HG02885 (cell line): Measurements from ENCODE around the gene COL18A1.
"Not testable (repeated sequence)": the region's sequence is repeated elsewhere in the genome, so short reads cannot be mapped to it uniquely, and the experiment has no call there.

Source experiments
- ATAC-seq: cut with Tn5 transposase; IDR thresholded peaks from one replicate; pipeline ENCODE4 v1.9.1; 2021; ENCODE audit warnings: mild to moderate bottlenecking; ENCODE audit not compliant: unreplicated experiment, poor library complexity

COL18A1 gene

DNA sequence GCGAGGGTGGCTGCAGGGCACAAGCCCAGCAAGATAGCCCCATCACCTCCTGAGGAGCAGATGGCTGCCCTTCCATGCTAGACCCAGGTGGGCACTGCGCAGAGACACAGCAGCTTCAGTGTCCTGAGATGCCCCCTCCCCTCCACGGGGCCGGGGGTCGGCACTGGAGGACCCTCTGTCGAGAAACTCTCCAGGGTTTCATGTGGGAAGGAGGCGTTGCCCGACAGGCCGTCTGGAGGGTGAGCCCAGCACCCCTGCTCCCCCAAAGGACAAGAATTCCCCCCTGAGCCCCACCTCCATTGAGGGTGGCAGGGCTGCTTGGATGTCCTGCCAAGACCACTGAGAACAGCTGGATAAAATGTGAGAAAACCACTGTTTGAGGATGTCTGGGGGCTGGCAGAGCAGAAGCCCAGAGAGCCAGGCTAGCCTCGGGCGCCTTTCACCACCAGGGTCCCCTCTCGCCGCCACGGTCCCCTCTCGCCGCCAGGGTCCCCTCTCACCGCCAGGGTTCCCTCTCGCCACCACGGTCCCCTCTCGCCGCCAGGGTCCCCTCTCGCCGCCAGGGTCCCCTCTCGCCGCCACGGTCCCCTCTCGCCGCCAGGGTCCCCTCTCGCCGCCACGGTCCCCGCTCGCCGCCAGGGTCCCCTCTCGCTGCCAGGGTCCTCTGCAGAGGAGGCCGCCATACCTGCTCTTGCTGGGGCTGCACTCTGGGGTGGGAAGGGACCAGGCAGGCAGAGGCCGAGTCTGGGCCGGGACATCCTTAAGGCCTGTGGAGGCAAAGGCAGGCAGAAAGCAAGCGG lies 93.1 kb downstream of the COL18A1 start:
- no peak for ATAC-seq

DNA sequence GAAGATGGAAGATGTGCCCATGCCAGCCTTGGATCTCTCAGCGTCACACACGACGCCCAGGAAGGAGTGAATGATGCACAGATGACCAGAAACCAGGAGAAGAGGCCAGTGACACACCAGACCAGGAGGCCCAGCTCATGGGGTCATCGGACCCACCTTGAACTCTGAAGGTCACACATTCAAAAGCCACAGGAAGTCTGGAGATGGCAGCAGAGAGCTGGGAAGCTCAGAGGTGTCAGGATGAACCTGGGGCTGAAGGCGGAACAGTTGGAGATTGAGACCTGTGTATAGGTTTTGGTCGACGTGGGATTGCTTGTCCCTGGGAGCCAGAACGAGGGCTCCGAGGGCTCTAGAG lies 93.7 kb downstream of the COL18A1 start:
- no peak for ATAC-seq

DNA sequence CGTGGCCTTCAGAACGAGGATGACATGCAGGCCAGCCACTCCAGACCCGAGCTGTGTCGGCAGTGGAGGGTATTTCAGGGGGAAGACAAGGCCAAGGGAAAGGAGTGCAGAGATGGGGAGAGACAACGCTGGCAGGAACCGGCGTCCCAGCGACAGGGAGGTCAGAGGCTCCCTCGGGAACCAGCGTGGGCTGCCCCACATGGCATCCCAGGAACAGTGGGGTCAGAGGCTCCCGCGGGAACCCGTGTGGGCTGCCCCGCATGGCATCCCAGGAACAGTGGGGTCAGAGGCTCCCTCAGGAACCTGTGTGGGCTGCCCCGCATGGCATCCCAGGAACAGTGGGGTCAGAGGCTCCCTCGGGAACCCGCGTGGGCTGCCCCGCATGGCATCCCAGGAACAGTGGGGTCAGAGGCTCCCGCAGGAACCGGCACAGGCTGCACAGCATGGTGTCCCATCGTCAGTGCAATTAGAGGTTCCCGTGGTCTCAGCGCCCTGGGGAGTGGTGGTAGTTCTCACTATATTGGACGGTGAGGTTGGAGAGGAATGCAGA lies 94.3 kb downstream of the COL18A1 start:
- no peak for ATAC-seq

DNA sequence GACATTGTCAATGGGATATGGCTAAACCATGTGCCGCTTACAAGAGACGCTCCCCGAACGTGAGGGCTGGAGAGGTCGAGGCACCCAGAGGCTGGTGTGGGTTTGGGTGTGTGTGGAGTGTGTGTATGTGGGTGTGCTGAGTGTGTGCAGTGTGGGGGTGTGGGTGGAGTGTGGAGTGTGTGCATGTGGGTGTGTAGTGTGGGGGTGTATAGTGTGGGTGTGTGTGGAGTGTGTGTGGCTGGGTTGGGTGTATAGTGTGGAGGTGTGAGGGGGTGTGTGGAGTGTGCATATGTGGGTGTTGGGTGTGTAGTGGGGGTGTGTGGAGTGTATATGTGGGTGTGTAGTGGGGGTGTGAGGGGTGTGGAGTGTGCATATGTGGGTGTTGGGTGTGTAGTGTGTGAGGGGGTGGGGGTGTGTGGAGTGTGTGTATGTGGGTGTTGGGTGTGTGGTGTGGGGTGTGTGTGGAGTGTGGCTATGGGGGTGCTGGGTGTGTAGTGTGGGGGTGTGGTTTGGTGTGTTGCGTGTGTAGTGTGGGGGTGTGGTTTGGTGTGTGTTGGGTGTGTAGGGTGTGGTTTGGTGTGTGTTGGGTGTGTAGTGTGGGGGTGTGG lies 95.1 kb downstream of the COL18A1 start:
- ATAC-seq = no peak

DNA sequence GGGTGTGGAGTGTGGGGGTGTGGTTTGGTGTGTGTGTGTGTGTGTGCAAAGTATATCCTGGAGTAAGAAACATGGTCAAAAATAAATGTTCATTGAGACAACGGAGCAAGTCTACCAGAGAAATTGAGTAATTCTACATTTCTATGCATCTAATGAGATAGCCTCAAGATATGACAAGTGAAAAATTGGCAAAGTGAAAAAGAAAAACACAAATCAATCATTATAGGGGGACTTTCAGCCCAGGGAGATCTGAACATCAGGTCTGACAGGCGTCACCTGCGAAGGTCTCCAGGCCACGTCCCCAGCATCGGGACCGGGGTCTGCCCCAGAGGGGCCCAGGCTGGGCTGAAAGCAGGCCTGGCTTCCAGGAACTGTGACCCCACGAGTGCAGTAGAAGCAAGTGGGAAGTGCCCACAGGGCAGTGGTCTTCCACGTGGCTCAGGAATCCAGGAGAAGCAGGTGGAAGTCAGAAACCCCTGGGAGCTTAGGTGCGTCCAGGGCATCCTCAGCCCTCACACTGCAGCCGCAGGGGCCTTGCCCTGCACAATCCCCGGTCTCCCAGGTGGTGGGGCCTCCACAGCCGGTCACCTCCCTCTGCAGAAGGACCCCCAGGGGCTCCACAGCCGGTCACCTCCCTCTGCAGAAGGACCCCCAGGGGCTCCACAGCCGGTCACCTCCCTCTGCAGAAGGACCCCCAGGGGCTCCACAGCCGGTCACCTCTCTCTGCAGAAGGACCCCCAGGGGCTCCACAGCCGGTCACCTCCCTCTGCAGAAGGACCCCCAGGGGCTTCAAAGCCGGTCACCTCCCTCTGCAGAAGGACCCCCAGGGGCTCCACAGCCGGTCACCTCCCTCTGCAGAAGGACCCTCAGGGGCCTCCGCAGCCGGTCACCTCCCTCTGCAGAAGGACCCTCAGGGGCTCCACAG lies 96.4 kb downstream of the COL18A1 start:
- ATAC-seq = not testable (repeated sequence)

DNA sequence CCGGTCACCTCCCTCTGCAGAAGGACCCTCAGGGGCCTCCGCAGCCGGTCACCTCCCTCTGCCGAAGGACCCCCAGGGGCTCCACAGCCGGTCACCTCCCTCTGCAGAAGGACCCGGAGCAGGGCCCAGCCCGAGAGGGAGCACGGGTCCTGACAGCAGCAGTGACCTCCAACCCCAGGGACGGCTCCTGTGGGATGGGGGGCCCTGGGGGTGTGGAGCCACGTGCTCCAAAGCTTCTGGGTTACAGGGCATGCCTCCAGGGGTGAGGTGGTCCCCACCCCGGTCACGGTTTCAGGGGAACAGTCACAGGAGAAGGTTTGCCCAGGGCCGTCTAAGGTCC lies 97.0 kb downstream of the COL18A1 start:
- no peak for ATAC-seq

DNA sequence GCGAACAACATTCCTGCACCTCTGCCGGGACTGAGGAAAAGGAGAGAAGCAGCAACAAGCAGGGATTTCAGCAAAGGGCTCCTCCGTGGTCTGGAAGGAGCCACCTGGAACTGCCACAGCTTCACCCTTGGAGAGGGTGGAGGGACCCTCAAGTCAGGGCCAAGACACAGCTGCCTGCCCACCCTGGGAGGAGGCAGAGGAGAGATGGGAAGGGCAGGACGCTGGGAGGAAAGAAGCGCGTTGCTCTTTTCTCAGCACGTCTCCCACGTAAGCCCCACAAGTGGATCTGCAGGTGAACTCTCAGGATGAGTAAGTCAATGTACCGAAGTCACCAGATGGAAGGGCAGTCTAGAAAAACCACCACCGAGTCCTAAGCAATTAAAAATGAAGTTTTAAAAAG lies 97.6 kb downstream of the COL18A1 start:
- ATAC-seq = no peak

DNA sequence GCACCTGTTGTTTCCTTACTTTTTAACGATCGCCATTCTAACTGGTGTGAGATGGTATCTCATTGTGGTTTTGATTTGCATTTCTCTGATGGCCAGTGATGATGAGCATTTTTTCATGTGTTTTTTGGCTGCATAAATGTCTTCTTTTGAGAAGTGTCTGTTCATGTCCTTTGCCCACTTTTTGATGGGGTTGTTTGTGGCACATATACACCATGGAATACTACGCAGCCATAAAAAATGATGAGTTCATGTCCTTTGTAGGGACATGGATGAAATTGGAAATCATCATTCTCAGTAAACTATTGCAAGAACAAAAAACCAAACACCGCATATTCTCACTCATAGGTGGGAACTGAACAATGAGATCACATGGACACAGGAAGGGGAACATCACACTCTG lies 98.3 kb downstream of the COL18A1 start:
- ATAC-seq = not testable (repeated sequence)

DNA sequence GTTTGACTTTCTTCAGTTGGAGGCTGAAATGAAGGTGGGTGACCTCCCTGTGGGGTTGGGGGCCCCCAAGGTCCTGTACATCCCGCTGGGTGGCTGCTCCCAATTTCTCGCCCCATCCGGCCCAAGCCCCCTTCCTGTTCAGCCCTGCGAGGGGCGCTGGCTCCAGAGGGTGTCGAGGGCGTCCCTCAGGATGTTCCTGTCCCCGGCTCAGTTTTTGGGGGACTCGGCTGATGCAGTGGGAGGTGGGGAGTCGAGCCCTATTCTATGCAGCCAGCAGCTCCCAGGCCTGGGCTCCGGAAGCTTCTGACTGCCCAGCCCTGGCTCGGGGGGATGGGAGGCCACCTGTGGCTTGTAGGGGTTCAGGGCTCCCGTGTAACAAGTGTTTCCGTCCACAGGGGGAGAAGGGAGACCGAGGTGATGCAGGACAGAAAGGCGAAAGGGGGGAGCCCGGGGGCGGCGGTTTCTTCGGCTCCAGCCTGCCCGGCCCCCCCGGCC lies 99.1 kb downstream of the COL18A1 start:
- no peak for ATAC-seq

DNA sequence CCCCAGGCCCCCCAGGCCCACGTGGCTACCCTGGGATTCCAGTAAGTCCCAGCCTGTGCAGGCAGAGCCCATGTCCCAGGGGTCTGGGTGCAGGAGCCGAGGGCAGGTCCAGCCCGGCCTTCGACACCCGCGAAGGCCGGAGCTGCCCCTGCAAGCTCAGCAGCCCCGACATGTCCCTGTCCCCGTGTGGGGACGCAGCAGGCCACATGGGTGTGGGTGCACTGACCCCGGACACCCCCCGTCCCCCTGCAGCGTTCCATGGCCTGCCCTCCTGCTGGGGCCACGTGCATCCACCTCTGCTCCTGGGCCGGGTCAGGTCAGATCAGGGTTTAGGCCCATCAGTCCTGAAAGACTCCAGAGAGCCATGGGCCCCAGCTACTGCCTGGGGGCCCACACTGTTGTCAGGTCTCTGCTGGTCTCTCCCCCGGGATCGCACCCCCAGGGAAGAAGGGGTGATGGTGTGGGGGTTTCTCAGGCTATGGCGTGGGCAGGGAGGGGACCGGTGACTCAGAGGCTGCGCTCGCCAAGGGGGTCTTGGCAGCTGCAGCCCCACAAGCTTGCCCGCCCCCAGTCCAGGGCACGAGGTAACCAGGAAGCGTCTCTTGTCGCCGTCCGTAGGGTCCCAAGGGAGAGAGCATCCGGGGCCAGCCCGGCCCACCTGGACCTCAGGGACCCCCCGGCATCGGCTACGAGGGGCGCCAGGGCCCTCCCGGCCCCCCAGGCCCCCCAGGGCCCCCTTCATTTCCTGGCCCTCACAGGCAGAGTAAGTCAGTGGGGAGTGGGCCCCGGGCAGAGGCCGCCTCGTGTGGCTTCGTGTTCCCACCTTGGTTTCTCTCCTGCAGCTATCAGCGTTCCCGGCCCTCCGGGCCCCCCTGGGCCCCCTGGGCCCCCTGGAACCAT lies 99.8 kb downstream of the COL18A1 start:
- no peak for ATAC-seq

DNA sequence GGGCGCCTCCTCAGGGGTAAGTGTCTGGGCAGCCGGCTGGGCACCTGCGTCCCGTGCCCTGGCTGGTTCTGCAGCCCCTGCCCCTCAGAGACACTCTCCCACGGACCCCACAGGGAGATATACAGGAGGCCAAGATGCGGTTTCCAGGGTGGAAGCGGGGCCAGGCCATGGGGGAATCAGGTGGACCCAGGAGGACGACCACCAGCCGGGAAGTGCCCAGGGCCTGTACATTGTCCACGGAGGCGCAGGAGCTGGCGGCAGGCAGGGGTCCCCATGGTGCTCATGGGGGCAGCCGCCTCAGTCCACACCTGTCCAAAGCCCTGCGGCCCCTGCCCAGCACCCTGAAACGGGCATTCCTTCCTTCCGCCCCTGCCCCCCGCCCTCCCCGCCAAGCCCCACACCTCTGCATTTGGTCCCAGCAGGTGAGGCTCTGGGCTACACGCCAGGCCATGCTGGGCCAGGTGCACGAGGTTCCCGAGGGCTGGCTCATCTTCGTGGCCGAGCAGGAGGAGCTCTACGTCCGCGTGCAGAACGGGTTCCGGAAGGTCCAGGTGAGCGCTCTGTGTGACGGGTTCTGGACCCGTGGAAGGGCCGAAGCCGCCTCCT lies 100.6 kb downstream of the COL18A1 start:
- no peak for ATAC-seq

DNA sequence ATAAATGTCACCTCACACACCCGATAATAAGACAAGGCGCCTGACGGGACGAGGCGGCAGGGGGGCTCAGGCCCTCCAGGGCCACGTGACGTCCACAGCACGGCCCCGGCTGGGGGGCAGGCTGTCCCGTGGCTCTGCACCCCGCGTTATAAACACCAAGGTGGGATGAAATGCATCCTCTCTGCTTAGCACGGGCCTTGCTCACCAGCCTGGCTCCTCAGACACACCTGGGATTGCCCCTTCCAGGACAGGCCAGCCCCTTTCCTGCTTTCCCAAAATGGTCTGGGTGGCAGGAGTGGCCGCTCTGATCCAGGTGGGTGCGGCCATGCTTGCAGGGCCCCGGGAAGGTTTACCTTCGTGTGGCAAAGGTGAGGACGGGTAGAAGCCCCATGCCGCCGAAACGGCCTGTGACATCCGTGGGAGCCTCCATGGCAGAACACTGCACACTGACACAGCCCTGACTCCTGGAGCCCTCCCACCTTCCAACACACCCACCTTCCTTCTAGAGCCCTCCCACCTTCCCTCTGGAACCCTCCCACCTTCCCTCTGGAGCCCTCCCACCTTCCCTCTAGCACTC lies 101.4 kb downstream of the COL18A1 start:
- no peak for ATAC-seq

DNA sequence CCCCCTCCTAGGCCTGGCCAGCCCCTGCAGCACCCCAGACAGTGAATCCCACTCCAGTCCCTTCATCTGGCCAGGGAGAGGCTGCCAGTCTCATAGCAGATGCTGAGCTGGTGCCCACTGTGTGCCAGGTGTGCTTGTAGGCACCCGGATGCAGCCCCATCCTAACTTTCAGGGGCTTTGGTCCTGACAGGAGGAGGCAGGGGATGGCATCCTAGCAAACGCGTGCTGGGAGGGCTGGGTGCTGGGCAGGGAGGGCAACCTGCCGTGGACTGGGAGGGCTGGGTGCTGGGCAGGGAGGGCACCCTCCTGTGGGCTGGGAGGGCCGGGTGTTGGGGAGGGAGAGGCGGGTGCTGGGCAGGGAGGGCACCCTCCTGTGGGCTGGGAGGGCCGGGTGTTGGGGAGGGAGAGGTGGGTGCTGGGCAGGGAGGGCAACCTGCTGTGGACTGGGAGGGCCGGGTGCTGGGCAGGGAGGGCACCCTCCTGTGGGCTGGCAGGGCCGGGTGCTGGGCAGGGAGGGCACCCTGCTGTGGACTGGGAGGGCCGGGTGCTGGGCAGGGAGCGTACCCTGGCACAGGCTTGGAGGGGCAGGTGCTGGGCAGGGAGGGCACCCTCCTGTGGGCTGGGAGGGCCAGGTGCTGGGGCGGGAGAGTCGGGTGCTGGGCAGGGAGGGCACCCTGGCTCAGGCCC lies 102.0 kb downstream of the COL18A1 start:
- no peak for ATAC-seq

DNA sequence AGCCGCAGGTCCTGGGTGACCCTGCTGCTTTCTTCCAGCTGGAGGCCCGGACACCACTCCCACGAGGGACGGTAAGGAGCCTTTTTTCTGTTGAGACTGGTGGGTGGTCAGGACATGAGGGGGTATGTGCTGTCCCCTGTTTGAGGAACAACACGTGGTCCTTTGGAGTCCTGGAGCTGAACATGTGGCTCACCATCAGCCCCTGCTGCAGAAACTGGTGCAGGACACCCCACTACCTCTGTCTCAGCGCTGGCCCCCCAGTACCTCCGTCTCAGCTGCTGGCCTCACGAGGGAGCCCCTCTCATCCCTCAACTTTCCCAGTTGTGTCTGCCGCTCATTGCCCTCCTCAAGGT lies 102.5 kb downstream of the COL18A1 start:
- no peak for ATAC-seq

DNA sequence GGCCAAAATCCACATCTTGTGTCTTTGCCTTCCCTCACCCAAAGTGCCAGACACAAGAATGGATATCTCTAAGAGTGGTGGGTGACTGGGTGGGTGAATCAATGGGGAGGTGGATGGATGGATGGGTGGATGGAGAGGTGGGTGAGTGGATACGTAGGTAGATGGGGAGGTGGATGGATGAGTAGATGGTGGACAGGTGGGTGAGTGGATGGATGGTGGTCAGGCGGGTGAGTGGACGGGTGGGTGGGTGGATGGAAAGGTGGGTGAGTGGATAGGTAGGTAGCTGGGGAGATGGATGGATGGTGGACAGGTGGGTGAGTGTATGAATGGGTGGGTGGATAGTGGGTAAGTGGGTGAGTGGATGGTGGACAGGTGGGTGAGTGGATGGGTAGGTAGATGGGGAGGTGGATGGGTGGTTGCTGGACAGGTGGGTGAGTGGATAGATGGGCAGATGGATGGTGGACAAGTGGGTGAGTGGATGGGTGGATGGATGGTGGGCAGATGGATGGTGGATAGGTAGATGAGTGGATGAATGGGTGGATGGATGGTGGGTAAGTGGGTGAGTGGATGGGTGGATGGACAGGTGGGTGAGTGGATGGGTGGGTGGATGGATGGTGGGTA lies 103.0 kb downstream of the COL18A1 start:
- ATAC-seq = no peak

DNA sequence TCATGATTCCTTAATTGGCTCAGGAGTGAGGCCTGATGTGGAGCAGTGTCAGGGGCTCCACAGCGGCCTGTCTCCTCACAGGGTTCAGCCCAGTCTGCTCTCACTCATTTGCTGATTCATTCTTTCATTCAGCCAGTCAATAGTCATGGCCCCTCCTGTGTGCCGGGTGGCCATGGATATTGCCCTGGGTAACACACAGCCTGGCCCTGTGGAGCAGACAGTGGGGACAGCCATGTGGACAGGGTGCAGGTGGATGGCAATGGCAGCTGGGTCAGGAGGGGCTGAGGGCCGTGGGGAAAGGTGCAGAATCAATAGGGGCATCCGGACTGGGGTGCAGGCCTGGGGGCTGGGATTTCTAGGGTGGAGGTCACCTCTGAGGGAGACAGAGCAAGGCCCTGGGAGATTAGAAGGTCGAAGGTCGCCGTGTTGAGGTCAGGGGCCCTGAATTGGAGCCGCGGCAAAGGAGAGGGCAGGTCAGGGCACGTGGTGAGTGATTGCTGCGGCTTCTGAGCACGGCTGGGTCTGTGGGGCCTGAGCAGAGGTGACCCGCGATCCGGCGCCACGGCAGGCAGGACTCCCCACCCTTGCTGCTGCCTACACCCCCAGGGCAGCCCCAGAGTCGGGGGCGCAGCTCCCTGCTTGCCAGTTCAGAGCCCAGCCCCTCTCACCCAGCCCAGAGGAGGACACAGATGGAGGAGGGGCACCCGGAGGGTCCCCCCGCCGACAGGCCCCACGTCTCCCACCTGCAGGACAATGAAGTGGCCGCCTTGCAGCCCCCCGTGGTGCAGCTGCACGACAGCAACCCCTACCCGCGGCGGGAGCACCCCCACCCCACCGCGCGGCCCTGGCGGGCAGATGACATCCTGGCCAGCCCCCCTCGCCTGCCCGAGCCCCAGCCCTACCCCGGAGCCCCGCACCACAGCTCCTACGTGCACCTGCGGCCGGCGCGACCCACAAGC lies 103.9 kb downstream of the COL18A1 start:
- no peak for ATAC-seq
